ENCODE measurements around the gene STIP1. TPM values are rescaled to one million over a fixed set of nuclear protein-coding genes. Genes with fewer than 3 reads are reported as not detected.

Gene STIP1
- total RNA-seq, 1 experiment from 2014 or later, result 338 TPM

- Mint-ChIP-seq H3K4me3 (no peak overlapping the region), H3K4me1 (peaks cover 9 to 26% of the 10 kb centered on the region in 2 experiments), H3K36me3 (ENCODE audit: insufficient read depth in 1 of 3, low read depth in 3 of 3) (peaks cover 17 to 28% (median 27%) of the 10 kb centered on the region in 3 experiments), H3K27ac (no peak overlapping the region; a peak in 3 of 7 replicates), H3K9me3 (no peaks in the 10 kb centered on the region), H3K27me3 (ENCODE audit: low read depth) (no peaks in the 10 kb centered on the region; the same call in 1 of the 2 replicates)
- Histone ChIP-seq H3K79me2 (ENCODE audit: insufficient read depth, low read length) (peaks cover 20% of the 10 kb centered on the region; the same call in 1 of the 2 replicates), H3T11ph (ENCODE audit: low read length) (no peak overlapping the region), H2BK15ac (ENCODE audit: low read depth, low read length) (no peak overlapping the region), H3K23me2 (ENCODE audit: insufficient read length, low read depth, low read length, poor library complexity, severe bottlenecking) (peaks cover 8% of the 10 kb centered on the region), H3K27ac (ENCODE audit: insufficient read length, low read depth, low read length) (no peak overlapping the region), H3K79me1 (ENCODE audit: insufficient read depth, low read depth, low read length, poor library complexity, severe bottlenecking) (peaks cover 5% of the 10 kb centered on the region), H3K27me3 (ENCODE audit: insufficient read depth, low read length) (no peaks in the 10 kb centered on the region), H4K20me1 (ENCODE audit: control insufficient read depth, insufficient read depth, insufficient read length) (peaks cover 1% of the 10 kb centered on the region), H3K4me1 (ENCODE audit: insufficient read depth, low read length) (peaks cover 3% of the 10 kb centered on the region; the same call in 1 of the 2 replicates), H3K23ac (ENCODE audit: insufficient read length, low read depth, low read length) (no peak overlapping the region), H2BK12ac (ENCODE audit: insufficient read length, low read depth, low read length) (no peak overlapping the region), H2BK5ac (ENCODE audit: insufficient read length, low read length) (no peak overlapping the region), H4K5ac (ENCODE audit: insufficient read length, low read depth, low read length) (no peak overlapping the region), H4K91ac (ENCODE audit: insufficient read length, low read depth, low read length) (no peak overlapping the region), H4K8ac (replicated peaks; ENCODE audit: insufficient read length, low read depth, low read length) (no peak overlapping the region), H3K9me3 (ENCODE audit: control insufficient read depth, low read depth, low read length) (no peaks in the 10 kb centered on the region), H2BK120ac (ENCODE audit: low read depth, low read length, poor library complexity, severe bottlenecking) (no peak overlapping the region), H3K4me2 (ENCODE audit: insufficient read depth, insufficient read length, low read length) (no peak overlapping the region), H3K9ac (ENCODE audit: extremely low read depth, insufficient read length, low read length) (no peak overlapping the region), H2AK5ac (ENCODE audit: insufficient read length, low read length) (no peak overlapping the region), H2AFZ (ENCODE audit: low read length) (no peak overlapping the region), H3K4ac (ENCODE audit: low read depth, low read length) (no peak overlapping the region), H2BK20ac (ENCODE audit: low read depth, low read length, poor library complexity, severe bottlenecking) (no peak overlapping the region), H3K18ac (ENCODE audit: insufficient read length, low read depth, low read length) (no peak overlapping the region), H3K14ac (ENCODE audit: insufficient read depth, low read length) (no peak overlapping the region), H3K56ac (ENCODE audit: insufficient read length, low read depth, low read length) (no peak overlapping the region)
- TF ChIP-seq CTCF (conservative IDR thresholded peaks at IDR 0.05), result no peak
- no CpG with 5 or more reads among the region's 48 CpGs for WGBS (ENCODE audit: extremely low coverage, insufficient read length, low lambda C conversion rate)
- DNase-seq, result no peak
Observed at GRCh38 chr11:64186492-64187165, 658 bp downstream of the STIP1 start.

Data from H9 (cell line).